HUES48 (cell line): ENCODE results near the gene RASGRF2.
A peak's percentile ranks its signal among the peaks of the same experiment; 100 is the strongest.
"Not testable (repeated sequence)": the region's sequence is repeated elsewhere in the genome, so short reads cannot be mapped to it uniquely, and the experiment has no call there.

Source experiments
- H3K27ac ChIP-seq: one replicate; pipeline ENCODE4 v1.7.0; 2013; ENCODE audit warnings: low read depth, low read length, inconsistent platforms
- H3K27me3 ChIP-seq: 2 replicates; pipeline ENCODE4 v1.6.1; 2013; ENCODE audit warnings: mild to moderate bottlenecking, low read length; ENCODE audit not compliant: control insufficient read depth, insufficient read depth
- H3K36me3 ChIP-seq: 2 replicates; pipeline ENCODE4 v1.6.1; 2013; ENCODE audit warnings: low read length; ENCODE audit not compliant: control insufficient read depth, insufficient read depth
- H3K4me1 ChIP-seq: 2 replicates; pipeline ENCODE4 v1.6.1; 2013; ENCODE audit warnings: mild to moderate bottlenecking, low read length; ENCODE audit not compliant: control insufficient read depth, insufficient read depth
- H3K4me3 ChIP-seq: 2 replicates; pipeline ENCODE4 v1.5.1; 2013; ENCODE audit warnings: mild to moderate bottlenecking, low read depth, low read length
- H3K9ac ChIP-seq: 2 replicates; pipeline ENCODE4 v1.6.1; 2013; ENCODE audit warnings: mild to moderate bottlenecking, low read depth, low read length, moderate library complexity
- H3K9me3 ChIP-seq: 2 replicates; pipeline ENCODE4 v1.6.1; 2013; ENCODE audit warnings: low read length; ENCODE audit not compliant: control insufficient read depth, insufficient read depth

Gene RASGRF2

DNA sequence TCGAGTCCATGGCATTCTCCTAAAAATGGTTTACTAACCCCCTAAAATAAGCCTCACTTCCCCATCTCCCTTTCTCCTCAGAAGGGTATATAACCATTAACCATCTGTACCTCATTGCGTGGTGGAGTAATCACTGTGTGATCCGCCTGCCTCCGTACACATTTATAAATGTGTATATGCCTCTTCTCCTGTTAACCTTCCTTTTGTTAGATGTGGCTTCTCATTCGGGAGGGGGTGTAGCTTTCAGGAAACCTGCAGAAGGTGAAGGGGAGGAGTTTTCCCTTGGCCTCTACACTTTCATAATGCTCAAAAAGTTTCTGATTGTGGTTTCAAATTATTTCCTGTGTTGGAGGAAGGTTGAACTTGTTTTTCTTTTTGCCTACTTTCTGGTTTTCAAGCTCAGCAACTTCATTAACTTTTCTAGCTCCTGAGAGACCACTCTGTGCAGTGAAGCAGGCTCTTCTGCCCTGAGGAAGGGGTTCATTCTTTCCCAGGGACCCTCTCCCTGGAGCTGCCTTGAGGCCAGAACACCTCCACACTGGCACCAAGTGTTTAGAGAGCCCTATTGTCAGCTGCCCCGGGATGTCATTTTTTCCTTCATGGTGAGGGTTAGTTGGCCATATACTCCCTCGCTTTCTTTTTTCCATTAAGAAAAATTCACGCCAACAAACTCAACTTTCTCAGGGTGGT is 46.9 kb downstream of the RASGRF2 start:
- Histone ChIP-seq H3K9ac (no peak overlapping the region), H3K4me3 (no peak overlapping the region), H3K4me1 (no peaks in the 10 kb centered on the region), H3K27ac (no peak overlapping the region), H3K27me3 (no peaks in the 10 kb centered on the region), H3K36me3 (no peaks in the 10 kb centered on the region), H3K9me3 (no peaks in the 10 kb centered on the region)

DNA sequence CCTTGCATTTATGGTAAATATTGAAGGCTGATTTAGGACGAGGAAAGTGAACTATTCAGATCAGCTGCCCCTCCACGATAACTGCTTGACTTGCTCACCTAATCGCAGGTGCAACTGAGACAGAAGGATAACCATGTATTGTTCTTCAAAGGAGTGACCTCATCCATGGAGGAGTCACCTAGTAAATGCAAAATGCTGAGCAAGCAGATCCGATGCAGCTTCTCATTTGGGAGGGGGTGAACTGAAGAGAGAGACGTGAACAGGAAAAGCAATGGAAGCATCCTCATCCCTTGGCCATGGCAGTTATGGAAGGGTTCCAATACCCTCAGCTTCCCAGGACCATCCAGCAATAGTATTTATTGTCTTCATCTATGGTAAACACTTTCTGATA is 47.5 kb downstream of the RASGRF2 start:
- no peak overlapping the region for H3K27ac ChIP-seq
- H3K27me3 ChIP-seq = no peaks in the 10 kb centered on the region
- no peak overlapping the region for H3K9ac ChIP-seq
- no peak overlapping the region for H3K4me3 ChIP-seq
- H3K9me3 ChIP-seq = no peaks in the 10 kb centered on the region
- H3K4me1 ChIP-seq = no peaks in the 10 kb centered on the region
- H3K36me3 ChIP-seq = no peaks in the 10 kb centered on the region

DNA sequence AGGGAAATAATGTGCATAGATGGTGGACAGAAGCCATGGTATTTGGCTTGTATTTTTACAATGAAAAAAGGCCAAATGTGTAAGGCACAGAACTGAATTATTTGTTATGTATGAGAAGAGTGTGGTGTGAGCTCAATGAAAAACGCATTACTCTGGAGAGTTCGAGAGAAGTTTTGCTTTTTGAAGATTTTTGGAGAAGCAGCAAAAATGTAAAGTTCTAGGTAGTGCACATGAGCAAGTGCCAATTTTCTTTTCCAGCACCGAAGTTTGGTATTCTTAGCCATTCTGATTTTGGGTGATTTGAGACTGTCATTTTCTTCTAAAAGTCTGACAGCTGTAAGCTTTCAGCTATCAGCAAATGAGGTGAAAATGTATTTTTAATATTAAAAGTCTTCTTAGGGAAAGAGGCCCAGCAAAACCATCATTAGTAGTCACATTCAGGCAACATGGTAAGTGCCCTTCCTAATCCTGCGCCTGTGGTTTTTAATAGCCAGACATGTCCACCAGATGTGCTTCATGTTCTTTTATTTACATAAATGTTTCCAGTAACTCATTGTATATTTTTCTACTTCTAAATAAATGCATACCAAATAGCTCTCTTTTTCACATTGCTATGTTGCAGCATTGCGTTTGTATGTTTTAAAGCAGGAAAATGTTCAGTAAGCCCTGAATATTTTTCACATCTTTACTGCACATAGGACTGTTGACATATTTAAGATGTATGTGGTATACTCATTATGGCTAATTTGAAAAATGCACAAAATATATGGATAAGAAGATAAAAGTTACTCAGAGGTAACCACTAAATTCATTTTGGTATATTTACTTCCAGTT is 50.4 kb downstream of the RASGRF2 start:
- no peaks in the 10 kb centered on the region for H3K36me3 ChIP-seq
- H3K4me1 ChIP-seq = no peaks in the 10 kb centered on the region
- no peak overlapping the region for H3K9ac ChIP-seq
- H3K27ac ChIP-seq = no peak overlapping the region
- H3K4me3 ChIP-seq = no peak overlapping the region
- H3K27me3 ChIP-seq = no peaks in the 10 kb centered on the region
- no peaks in the 10 kb centered on the region for H3K9me3 ChIP-seq

- Histone ChIP-seq H3K9ac (no peak overlapping the region), H3K36me3 (no peaks in the 10 kb centered on the region), H3K27ac (no peak overlapping the region), H3K4me3 (no peak overlapping the region), H3K9me3 (no peaks in the 10 kb centered on the region), H3K4me1 (peaks cover 6% of the 10 kb centered on the region), H3K27me3 (no peaks in the 10 kb centered on the region)
These were observed 54.2 kb downstream of the RASGRF2 start for GRCh38 chr5:81014348-81014747.

GRCh38 chr5:81016116-81016515 is 56.0 kb downstream of the RASGRF2 start:
- Histone ChIP-seq H3K4me3 (no peak overlapping the region), H3K9me3 (no peaks in the 10 kb centered on the region), H3K9ac (no peak overlapping the region), H3K36me3 (no peaks in the 10 kb centered on the region), H3K4me1 (peaks cover 6% of the 10 kb centered on the region), H3K27ac (peak overlapping the region; percentile 40), H3K27me3 (no peaks in the 10 kb centered on the region)

- no peak overlapping the region for H3K9ac ChIP-seq
- no peaks in the 10 kb centered on the region for H3K9me3 ChIP-seq
- no peak overlapping the region for H3K27ac ChIP-seq
- H3K4me3 ChIP-seq = no peak overlapping the region
- no peaks in the 10 kb centered on the region for H3K27me3 ChIP-seq
- no peaks in the 10 kb centered on the region for H3K36me3 ChIP-seq
- peaks cover 6% of the 10 kb centered on the region for H3K4me1 ChIP-seq
These were observed 57.2 kb downstream of the RASGRF2 start for GRCh38 chr5:81017320-81017719.

DNA sequence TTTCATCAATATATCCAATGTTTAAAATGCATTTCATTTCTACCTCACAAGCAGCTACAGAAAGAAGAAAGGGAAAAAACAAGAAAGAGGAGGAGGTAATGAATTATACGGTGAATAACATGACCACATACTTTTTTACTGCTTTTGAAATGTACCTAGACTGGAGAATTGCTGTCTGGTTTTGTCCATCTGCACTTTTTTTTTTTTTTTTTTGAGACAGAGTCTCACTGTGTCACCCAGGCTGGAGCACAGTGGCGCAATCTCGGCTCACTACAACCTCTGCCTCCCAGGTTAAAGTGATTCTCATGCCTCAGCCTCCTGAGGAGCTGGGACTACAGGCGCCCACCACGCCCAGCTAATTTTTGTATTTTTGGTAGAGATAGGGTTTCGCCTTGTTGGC is 58.4 kb downstream of the RASGRF2 start:
- H3K36me3 ChIP-seq, H3K9me3 ChIP-seq, H3K4me1 ChIP-seq, H3K9ac ChIP-seq, H3K27ac ChIP-seq, H3K4me3 ChIP-seq, H3K27me3 ChIP-seq: not testable (repeated sequence)

DNA sequence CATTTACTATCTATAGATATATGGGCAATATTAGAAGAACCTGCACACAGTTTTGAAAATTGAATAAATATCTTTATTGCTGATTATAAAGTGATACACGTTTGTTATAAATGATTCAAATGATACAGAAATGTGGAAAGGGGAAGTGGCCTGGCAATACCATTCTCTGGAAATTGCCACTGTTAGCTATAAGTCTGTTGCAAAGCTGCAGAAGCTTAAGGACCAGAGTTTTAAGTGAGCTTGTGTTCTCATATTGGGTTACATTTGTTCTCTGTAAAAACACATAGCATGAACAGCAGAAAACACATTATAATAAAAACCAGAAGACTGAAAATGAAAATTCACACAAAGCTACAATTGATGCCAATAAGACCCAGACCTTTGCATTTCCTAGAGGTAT is 59.6 kb downstream of the RASGRF2 start:
- Histone ChIP-seq H3K36me3 (no peaks in the 10 kb centered on the region), H3K4me1 (peaks cover 6% of the 10 kb centered on the region), H3K9ac (no peak overlapping the region), H3K27ac (no peak overlapping the region), H3K9me3 (no peaks in the 10 kb centered on the region), H3K4me3 (no peak overlapping the region), H3K27me3 (no peaks in the 10 kb centered on the region)

- Histone ChIP-seq H3K27me3 (no peaks in the 10 kb centered on the region), H3K36me3 (no peaks in the 10 kb centered on the region), H3K4me3 (no peak overlapping the region), H3K9ac (no peak overlapping the region), H3K9me3 (no peaks in the 10 kb centered on the region), H3K27ac (no peak overlapping the region), H3K4me1 (peaks cover 5% of the 10 kb centered on the region)
These were observed 60.5 kb downstream of the RASGRF2 start for GRCh38 chr5:81020478-81021167.

DNA sequence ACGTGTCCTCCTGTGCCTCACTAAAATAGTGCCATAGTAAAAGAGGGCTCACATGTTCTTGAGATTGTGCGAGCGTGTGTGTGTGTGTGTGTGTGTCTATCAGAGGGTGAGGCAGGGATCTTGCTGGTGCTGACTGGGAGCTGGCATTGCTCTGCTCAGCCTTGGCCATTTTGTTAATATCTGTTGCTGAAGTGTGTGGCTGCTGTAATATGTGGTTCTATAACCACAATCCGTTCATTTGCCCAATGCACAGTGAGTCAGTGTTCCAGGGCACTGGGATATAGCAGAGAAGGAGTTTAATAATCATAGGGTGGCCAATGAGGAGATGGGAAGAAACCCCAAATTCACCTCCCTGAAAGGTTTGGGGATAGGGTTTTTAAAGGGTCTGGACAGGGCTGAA is 61.3 kb downstream of the RASGRF2 start:
- no peaks in the 10 kb centered on the region for H3K9me3 ChIP-seq
- no peaks in the 10 kb centered on the region for H3K36me3 ChIP-seq
- no peak overlapping the region for H3K4me3 ChIP-seq
- H3K27me3 ChIP-seq = no peaks in the 10 kb centered on the region
- H3K4me1 ChIP-seq = no peaks in the 10 kb centered on the region
- no peak overlapping the region for H3K27ac ChIP-seq
- H3K9ac ChIP-seq = no peak overlapping the region
